ENCODE results near the gene ATP2A1.

Gene ATP2A1

DNA sequence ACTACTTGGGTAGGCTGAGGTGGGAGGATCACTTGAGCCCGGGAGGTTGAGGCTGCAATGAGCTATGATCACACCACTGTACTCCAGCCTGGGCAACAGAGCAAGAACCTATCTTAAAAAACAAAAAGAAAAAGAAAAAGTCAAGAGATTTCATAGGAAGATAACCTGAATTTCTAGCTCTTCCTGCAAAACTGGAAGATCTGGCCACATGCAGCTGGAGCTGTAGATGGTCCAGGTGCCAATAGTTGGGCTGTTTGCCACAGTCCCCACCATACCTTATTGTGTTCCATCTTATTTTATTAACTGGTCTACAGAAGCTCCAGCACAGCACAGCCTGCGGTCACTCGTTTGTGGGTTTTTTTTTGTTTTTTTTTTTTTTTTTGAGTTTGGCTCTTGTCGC lies 15.0 kb downstream of the ATP2A1 start:
- H3K9me3 ChIP-seq = no peaks in the 10 kb centered on the region
- H3K27me3 ChIP-seq = no peaks in the 10 kb centered on the region
- H3K4me1 ChIP-seq = peaks cover 29% of the 10 kb centered on the region
- no peak overlapping the region for H3K27ac ChIP-seq
- H4K20me1 ChIP-seq = no peaks in the 10 kb centered on the region
- no peak overlapping the region for H3K4me3 ChIP-seq
- H3K9ac ChIP-seq = no peak overlapping the region
- TF ChIP-seq Cebpa-rat (IDR thresholded peaks at IDR 0.05) = no peak
- peaks cover 21% of the 10 kb centered on the region for H3K36me3 ChIP-seq
- H3K4me2 ChIP-seq = no peak overlapping the region

- H3K4me1 ChIP-seq = peaks cover 35% of the 10 kb centered on the region
- no peak overlapping the region for H3K27ac ChIP-seq
- no peak for TF ChIP-seq Cebpa-rat (IDR thresholded peaks at IDR 0.05)
- no peak overlapping the region for H3K9ac ChIP-seq
- H3K4me3 ChIP-seq = no peak overlapping the region
- peaks cover 30% of the 10 kb centered on the region for H3K36me3 ChIP-seq
- no peaks in the 10 kb centered on the region for H4K20me1 ChIP-seq
- H3K27me3 ChIP-seq = no peaks in the 10 kb centered on the region
- H3K9me3 ChIP-seq = no peaks in the 10 kb centered on the region
- no peak overlapping the region for H3K4me2 ChIP-seq
Observed at GRCh38 chr16:28895609-28896008, 17.3 kb downstream of the ATP2A1 start.

- Histone ChIP-seq H3K36me3 (peaks cover 30% of the 10 kb centered on the region), H3K9ac (no peak overlapping the region), H3K4me2 (no peak overlapping the region)
Observed at GRCh38 chr16:28897826-28898225, 19.5 kb downstream of the ATP2A1 start.

GRCh38 chr16:28898266-28898665 lies 20.0 kb downstream of the ATP2A1 start:
- no peaks in the 10 kb centered on the region for H4K20me1 ChIP-seq
- H3K9me3 ChIP-seq = no peaks in the 10 kb centered on the region
- no peaks in the 10 kb centered on the region for H3K27me3 ChIP-seq
- no peak overlapping the region for H3K4me2 ChIP-seq
- no peak overlapping the region for H3K27ac ChIP-seq
- H3K4me1 ChIP-seq = peaks cover 48% of the 10 kb centered on the region
- no peak overlapping the region for H3K9ac ChIP-seq
- TF ChIP-seq Cebpa-rat (IDR thresholded peaks at IDR 0.05) = no peak
- no peak overlapping the region for H3K4me3 ChIP-seq
- H3K36me3 ChIP-seq = peaks cover 30% of the 10 kb centered on the region

More at GRCh38 chr16:28897826-28898225, 19.5 kb downstream of the ATP2A1 start:
- Histone ChIP-seq H3K9me3 (no peaks in the 10 kb centered on the region), H3K4me1 (peaks cover 44% of the 10 kb centered on the region), H3K27ac (no peak overlapping the region), H4K20me1 (no peaks in the 10 kb centered on the region), H3K27me3 (no peaks in the 10 kb centered on the region), H3K4me3 (no peak overlapping the region)
- no peak for TF ChIP-seq Cebpa-rat (IDR thresholded peaks at IDR 0.05)

DNA sequence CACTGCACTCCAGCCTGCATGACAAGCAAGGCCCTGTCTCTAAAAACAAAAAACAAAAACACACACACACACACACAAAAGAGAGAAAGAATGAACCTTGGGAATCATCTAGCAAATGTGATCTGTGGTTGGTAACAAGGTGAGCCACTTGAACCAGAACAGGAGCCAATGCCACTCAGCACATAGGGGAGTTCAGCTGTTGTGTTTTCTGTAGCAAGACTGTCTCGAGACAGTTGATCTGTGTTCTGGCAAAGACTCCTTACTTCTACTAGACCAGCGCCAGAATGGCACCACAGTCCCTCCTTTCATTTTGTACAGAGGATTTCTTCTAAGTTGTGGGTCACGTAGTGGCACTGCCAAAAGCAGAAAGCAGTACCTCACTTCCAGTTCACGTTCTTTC lies 20.7 kb downstream of the ATP2A1 start:
- peaks cover 31% of the 10 kb centered on the region for H3K36me3 ChIP-seq
- TF ChIP-seq Cebpa-rat (IDR thresholded peaks at IDR 0.05) = no peak
- H3K4me2 ChIP-seq = no peak overlapping the region
- no peak overlapping the region for H3K9ac ChIP-seq
- H4K20me1 ChIP-seq = no peaks in the 10 kb centered on the region
- H3K27ac ChIP-seq = no peak overlapping the region
- no peaks in the 10 kb centered on the region for H3K9me3 ChIP-seq
- H3K4me3 ChIP-seq = no peak overlapping the region
- no peaks in the 10 kb centered on the region for H3K27me3 ChIP-seq
- peaks cover 53% of the 10 kb centered on the region for H3K4me1 ChIP-seq

- peak overlapping the region; percentile 90 for H3K4me2 ChIP-seq
- peaks cover 34% of the 10 kb centered on the region for H3K36me3 ChIP-seq
- H3K27ac ChIP-seq = peak overlapping the region; percentile 86
- H4K20me1 ChIP-seq = no peaks in the 10 kb centered on the region
- H3K9ac ChIP-seq = no peak overlapping the region; the same call in 1 of the 2 replicates
- no peaks in the 10 kb centered on the region for H3K27me3 ChIP-seq
- H3K4me3 ChIP-seq = no peak overlapping the region
- peaks cover 54% of the 10 kb centered on the region for H3K4me1 ChIP-seq
- TF ChIP-seq Cebpa-rat (IDR thresholded peaks at IDR 0.05) = no peak
- no peaks in the 10 kb centered on the region for H3K9me3 ChIP-seq
Observed at GRCh38 chr16:28899882-28900590, 21.7 kb downstream of the ATP2A1 start.

DNA sequence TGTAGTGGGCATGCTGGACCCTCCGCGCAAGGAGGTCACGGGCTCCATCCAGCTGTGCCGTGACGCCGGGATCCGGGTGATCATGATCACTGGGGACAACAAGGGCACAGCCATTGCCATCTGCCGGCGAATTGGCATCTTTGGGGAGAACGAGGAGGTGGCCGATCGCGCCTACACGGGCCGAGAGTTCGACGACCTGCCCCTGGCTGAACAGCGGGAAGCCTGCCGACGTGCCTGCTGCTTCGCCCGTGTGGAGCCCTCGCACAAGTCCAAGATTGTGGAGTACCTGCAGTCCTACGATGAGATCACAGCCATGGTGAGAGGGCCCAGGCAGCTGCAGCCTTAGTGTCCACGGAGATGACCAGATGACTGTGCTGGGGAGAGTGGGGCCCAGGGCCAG lies 22.3 kb downstream of the ATP2A1 start:
- H3K36me3 ChIP-seq = peaks cover 37% of the 10 kb centered on the region
- H3K27ac ChIP-seq = peak overlapping the region; percentile 86
- TF ChIP-seq Cebpa-rat (IDR thresholded peaks at IDR 0.05) = no peak
- H3K9ac ChIP-seq = no peak overlapping the region
- no peaks in the 10 kb centered on the region for H3K27me3 ChIP-seq
- no peaks in the 10 kb centered on the region for H3K9me3 ChIP-seq
- no peaks in the 10 kb centered on the region for H4K20me1 ChIP-seq
- no peak overlapping the region for H3K4me3 ChIP-seq
- H3K4me1 ChIP-seq = peaks cover 59% of the 10 kb centered on the region
- peak overlapping the region; percentile 90 for H3K4me2 ChIP-seq

GRCh38 chr16:28901862-28902261 lies 23.6 kb downstream of the ATP2A1 start:
- Histone ChIP-seq H3K9me3 (no peaks in the 10 kb centered on the region), H4K20me1 (no peaks in the 10 kb centered on the region), H3K4me2 (peak overlapping the region; percentile 90), H3K36me3 (peaks cover 48% of the 10 kb centered on the region), H3K4me3 (no peak overlapping the region), H3K4me1 (peaks cover 65% of the 10 kb centered on the region), H3K9ac (peak overlapping the region; percentile 34), H3K27me3 (no peaks in the 10 kb centered on the region), H3K27ac (peak overlapping the region; percentile 86)
- no peak for TF ChIP-seq Cebpa-rat (IDR thresholded peaks at IDR 0.05)

- Histone ChIP-seq H3K27me3 (no peaks in the 10 kb centered on the region), H3K4me3 (peak overlapping the region; percentile 48), H3K9me3 (no peaks in the 10 kb centered on the region), H3K36me3 (peaks cover 52% of the 10 kb centered on the region), H4K20me1 (no peaks in the 10 kb centered on the region), H3K4me2 (peak overlapping the region; percentile 90), H3K27ac (peak overlapping the region; percentile 86), H3K4me1 (peaks cover 71% of the 10 kb centered on the region), H3K9ac (peak overlapping the region; percentile 73)
- no peak for TF ChIP-seq Cebpa-rat (IDR thresholded peaks at IDR 0.05)
Observed at GRCh38 chr16:28902909-28903308, 24.6 kb downstream of the ATP2A1 start.

DNA sequence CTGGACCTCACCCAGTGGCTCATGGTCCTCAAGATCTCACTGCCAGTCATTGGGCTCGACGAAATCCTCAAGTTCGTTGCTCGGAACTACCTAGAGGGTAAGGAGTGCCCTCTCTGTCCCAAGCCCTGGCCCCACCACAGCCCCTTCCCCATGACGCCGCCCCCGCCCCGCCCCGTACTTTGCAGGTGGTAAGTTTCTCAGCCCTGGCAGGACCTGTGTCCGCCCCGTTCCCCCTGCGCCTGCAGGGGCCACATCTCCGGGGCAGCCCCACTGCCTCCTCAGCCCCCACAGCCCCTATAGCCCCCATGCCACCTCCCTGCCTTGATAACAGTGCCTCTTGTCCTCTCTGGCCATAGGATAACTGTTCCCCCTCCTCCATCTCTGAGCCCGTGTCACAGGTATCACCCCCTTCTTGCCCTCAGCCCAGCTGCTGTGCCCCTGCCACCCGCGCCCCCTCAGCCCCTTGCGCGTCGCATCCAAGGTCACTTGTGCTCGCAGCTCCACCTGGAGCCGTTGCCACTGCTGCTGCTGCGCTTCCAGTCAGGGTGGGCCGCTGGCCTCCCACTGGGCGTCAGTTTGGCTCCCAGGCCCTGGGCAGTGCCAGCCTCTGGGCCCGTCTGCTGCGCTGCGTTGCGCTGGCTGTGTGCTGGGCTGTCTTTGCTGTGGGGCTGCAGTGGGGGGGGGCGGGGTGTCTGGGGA lies 25.2 kb downstream of the ATP2A1 start:
- no peaks in the 10 kb centered on the region for H4K20me1 ChIP-seq
- no peak for TF ChIP-seq Cebpa-rat (IDR thresholded peaks at IDR 0.05)
- H3K9me3 ChIP-seq = no peaks in the 10 kb centered on the region
- H3K4me1 ChIP-seq = peaks cover 77% of the 10 kb centered on the region
- peak overlapping the region; percentile 48; the same call in 1 of the 2 replicates for H3K4me3 ChIP-seq
- H3K27me3 ChIP-seq = no peaks in the 10 kb centered on the region
- peak overlapping the region; percentile 90 for H3K4me2 ChIP-seq
- peak overlapping the region; percentile 73 for H3K9ac ChIP-seq
- H3K36me3 ChIP-seq = peaks cover 52% of the 10 kb centered on the region
- H3K27ac ChIP-seq = peak overlapping the region; percentile 86
